Kidney epithelial cell (primary cell): ENCODE data around the gene AJAP1. TPM values are rescaled to one million over a fixed set of nuclear protein-coding genes. Genes with fewer than 3 reads are reported as not detected.
A peak's percentile ranks its signal among the peaks of the same experiment; 100 is the strongest.

Experiments used
- DNase-seq: peaks from one replicate; pipeline ENCODE4 v3.0.0-alpha.2; 2010; ENCODE audit warnings: low read depth
- H3K27me3 ChIP-seq: 2 replicates; pipeline ENCODE4 v1.6.0; 2011; ENCODE audit warnings: low read length; ENCODE audit not compliant: control insufficient read depth, insufficient read depth
- H3K36me3 ChIP-seq: 2 replicates; pipeline ENCODE4 v1.5.1; 2011; ENCODE audit warnings: low read length; ENCODE audit not compliant: control insufficient read depth, insufficient read depth
- H3K4me3 ChIP-seq: 2 replicates; pipeline ENCODE4 v1.5.1; 2011; ENCODE audit warnings: low read depth, mild to moderate bottlenecking, control low read depth, low read length
- total RNA-seq: library from RNA; depleted of rRNA; stranded (reverse); fragments of >200 nt; gene quantifications from 2 replicates; pipeline ENCODE4 v1.2.3, GENCODE V29; 2015
- TF ChIP-seq, protein P1 (sequence below): IDR thresholded peaks from 2 replicates; pipeline ENCODE4 v1.5.1; 2011; ENCODE audit warnings: mild to moderate bottlenecking, moderate library complexity, low read length, control low read depth, inconsistent platforms; ENCODE audit not compliant: insufficient read depth, poor library complexity, severe bottlenecking

The AJAP1 gene
- total RNA-seq, 1 donor from 2014 or later: 0.67 TPM

GRCh38 chr1:4702464-4702863 lies 48.1 kb downstream of the AJAP1 start:
- no peaks in the 10 kb centered on the region for H3K27me3 ChIP-seq
- TF ChIP-seq, protein P1, sequence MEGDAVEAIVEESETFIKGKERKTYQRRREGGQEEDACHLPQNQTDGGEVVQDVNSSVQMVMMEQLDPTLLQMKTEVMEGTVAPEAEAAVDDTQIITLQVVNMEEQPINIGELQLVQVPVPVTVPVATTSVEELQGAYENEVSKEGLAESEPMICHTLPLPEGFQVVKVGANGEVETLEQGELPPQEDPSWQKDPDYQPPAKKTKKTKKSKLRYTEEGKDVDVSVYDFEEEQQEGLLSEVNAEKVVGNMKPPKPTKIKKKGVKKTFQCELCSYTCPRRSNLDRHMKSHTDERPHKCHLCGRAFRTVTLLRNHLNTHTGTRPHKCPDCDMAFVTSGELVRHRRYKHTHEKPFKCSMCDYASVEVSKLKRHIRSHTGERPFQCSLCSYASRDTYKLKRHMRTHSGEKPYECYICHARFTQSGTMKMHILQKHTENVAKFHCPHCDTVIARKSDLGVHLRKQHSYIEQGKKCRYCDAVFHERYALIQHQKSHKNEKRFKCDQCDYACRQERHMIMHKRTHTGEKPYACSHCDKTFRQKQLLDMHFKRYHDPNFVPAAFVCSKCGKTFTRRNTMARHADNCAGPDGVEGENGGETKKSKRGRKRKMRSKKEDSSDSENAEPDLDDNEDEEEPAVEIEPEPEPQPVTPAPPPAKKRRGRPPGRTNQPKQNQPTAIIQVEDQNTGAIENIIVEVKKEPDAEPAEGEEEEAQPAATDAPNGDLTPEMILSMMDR: no peak
- no peak for DNase-seq
- no peak overlapping the region for H3K4me3 ChIP-seq
- no peaks in the 10 kb centered on the region for H3K36me3 ChIP-seq

GRCh38 chr1:4702932-4703331 lies 48.5 kb downstream of the AJAP1 start:
- TF ChIP-seq, protein P1: no peak
- Histone ChIP-seq H3K27me3 (no peaks in the 10 kb centered on the region), H3K4me3 (no peak overlapping the region), H3K36me3 (no peaks in the 10 kb centered on the region)
- DNase-seq: peak; percentile 31

DNA sequence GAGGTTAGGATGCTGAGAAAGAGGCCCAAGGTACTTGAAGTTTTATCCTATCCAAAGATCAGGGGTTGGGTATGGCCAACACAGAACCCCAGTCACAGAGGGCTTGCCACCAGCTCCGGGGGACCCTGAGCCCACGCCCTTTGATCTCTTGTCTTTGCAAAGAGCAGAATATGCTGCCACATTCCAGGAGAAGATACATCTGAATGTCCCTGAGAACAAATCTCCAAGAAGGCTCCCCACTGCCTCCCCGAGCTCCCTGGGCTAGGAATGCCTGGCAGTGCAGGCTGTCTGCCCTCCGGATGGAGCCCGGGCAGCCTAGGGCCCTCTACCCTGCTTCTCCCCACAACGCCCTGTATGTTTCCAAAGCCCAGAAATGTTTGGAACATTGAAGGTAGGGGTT lies 49.2 kb downstream of the AJAP1 start:
- Histone ChIP-seq H3K36me3 (no peaks in the 10 kb centered on the region), H3K27me3 (no peaks in the 10 kb centered on the region), H3K4me3 (no peak overlapping the region)
- DNase-seq: no peak
- TF ChIP-seq, protein P1: no peak

- peaks cover 12% of the 10 kb centered on the region for H3K27me3 ChIP-seq
- H3K4me3 ChIP-seq: no peak overlapping the region
- no peaks in the 10 kb centered on the region for H3K36me3 ChIP-seq
- DNase-seq: no peak
- TF ChIP-seq, protein P1: no peak
These were observed 54.6 kb downstream of the AJAP1 start for GRCh38 chr1:4708840-4709507.

DNA sequence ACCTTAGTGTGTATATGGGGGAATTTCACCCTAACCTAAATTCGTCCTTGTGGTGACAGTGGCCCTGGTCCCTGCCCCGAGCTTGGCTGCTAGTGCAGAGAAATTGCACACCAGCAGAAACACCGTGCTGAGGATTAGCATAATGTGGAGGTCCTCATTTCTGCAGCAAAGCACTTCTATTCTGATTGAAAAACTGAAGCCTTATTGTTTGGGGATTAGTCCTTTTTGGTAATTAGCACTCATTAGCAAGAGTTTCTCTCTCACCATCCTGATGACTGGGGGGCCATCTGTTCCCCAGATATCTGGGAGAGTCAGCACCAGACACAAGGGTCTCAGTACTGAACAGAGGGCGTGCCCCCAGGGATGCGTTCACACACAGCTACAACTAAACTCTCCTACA lies 55.2 kb downstream of the AJAP1 start:
- no peak for DNase-seq
- Histone ChIP-seq H3K36me3 (no peaks in the 10 kb centered on the region), H3K4me3 (no peak overlapping the region), H3K27me3 (peaks cover 12% of the 10 kb centered on the region)
- TF ChIP-seq, protein P1: no peak
